Measurements from ENCODE around the gene MAGEB5. TPM values are rescaled to one million over a fixed set of nuclear protein-coding genes. Genes with fewer than 3 reads are reported as not detected.
"Not testable (repeated sequence)": the region's sequence is repeated elsewhere in the genome, so short reads cannot be mapped to it uniquely, and the experiment has no call there.

MAGEB5 gene
- not detected for total RNA-seq

DNA sequence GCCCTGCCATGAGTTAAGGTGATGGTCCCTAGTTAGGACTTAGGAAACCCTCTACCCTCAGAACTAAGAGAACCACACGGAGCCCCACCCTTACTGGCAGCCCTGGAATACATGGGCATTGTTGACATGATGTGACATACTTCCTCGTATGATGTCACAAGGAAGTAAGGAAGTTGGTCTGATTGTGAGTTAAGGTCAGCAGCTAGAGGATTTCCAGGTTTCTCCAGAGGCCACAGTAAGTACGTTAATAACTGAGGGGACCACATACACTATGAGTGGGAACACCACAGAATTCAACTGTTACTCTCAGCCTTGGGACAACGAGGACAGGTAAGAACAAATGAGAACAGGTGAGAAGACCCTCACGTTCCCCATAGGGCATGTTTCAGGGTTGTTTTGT is at the start of gene MAGEB5:
Gene MAGEB5 (plus strand): TSS at position 301 of the 400 bp plus-strand sequence. CDS start 1,133 bp downstream, outside the sequence.
- ChIA-PET CTCF (no interaction called here), POLR2A (no interaction called here)
- H3K4me3 Mint-ChIP-seq = no peak within 1 kb of the TSS
- H3K4me1 Mint-ChIP-seq (ENCODE audit: low read depth) = no peaks in the 10 kb centered on the region
- ATAC-seq (no peak), DNase-seq (no peak)
- no peak within 1 kb of the TSS for H3K27ac Mint-ChIP-seq
- H3K27me3 Mint-ChIP-seq (ENCODE audit: low read depth) = no peaks in the 10 kb centered on the region
- no peaks in the 10 kb centered on the region for H3K36me3 Mint-ChIP-seq (ENCODE audit: low read depth)
- H3K9me3 Mint-ChIP-seq (ENCODE audit: insufficient read depth) = no peaks in the 10 kb centered on the region

- Mint-ChIP-seq H3K27ac (no peak within 1 kb of the TSS), H3K36me3 (ENCODE audit: low read depth) (no peaks in the 10 kb centered on the region), H3K4me3 (no peak within 1 kb of the TSS), H3K4me1 (ENCODE audit: low read depth) (no peaks in the 10 kb centered on the region), H3K27me3 (ENCODE audit: low read depth) (no peaks in the 10 kb centered on the region), H3K9me3 (ENCODE audit: insufficient read depth) (no peaks in the 10 kb centered on the region)
- ChIA-PET CTCF (no interaction called here), POLR2A (no interaction called here)
- DNase-seq = no peak
- ATAC-seq = no peak
Observed at GRCh38 chrX:26192204-26192603, 23.8 kb upstream of the MAGEB5 start, which contains the start of gene MAGEB6. Gene MAGEB6 (plus strand): TSS chrX:26192440. CDS start chrX:26193847, 1,407 bp downstream.

DNA sequence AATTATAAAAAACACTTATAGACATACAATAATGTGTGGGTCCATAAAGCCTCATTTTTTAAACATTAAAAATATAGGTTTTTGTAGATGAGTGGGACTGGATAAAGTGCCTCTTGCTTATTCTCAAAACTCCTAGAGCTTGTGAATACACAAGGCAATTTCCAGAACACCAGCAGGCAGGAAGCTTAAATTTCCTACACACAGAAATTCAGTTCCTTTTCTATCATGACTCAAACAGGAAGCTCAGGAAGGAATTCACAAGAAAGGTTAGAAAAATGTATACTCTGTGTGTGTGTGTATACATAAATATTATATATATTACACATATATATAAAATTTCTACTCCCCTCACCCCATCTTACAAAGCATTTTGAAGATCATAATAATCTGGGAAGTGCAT is 12.4 kb upstream of the MAGEB5 start:
- H3K27ac Mint-ChIP-seq = no peak overlapping the region
- CTCF ChIA-PET = no interaction called here
- no peak overlapping the region for H3K4me3 Mint-ChIP-seq
- ATAC-seq (no peak), DNase-seq (no peak)
- no peaks in the 10 kb centered on the region for H3K27me3 Mint-ChIP-seq (ENCODE audit: low read depth)
- H3K36me3 Mint-ChIP-seq (ENCODE audit: low read depth) = no peaks in the 10 kb centered on the region
- POLR2A ChIA-PET = no interaction called here
- H3K4me1 Mint-ChIP-seq (ENCODE audit: low read depth) = no peaks in the 10 kb centered on the region
- H3K9me3 Mint-ChIP-seq (ENCODE audit: insufficient read depth) = no peaks in the 10 kb centered on the region

DNA sequence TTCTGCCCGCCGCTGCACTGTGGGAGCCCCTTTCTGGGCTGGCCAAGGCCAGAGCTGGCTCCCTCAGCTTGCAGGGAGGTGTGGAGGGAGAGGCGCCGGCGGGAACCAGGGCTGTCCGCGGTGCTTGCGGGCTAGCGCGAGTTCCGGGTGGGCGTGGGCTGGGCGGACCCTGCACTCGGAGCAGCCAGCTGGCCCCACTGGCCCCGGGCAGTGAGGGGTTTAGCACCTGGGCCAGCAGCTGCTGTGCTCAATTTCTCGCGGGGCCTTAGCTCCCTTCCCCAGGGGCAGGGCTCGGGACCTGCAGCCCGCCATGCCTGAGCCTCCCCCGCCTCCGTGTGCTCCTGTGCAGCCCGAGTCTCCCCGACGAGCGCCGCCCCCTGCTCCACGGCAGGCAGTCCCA is 11.3 kb upstream of the MAGEB5 start:
- H3K36me3 Mint-ChIP-seq (ENCODE audit: low read depth); H3K9me3 Mint-ChIP-seq (ENCODE audit: insufficient read depth); CTCF ChIA-PET; H3K27ac Mint-ChIP-seq; POLR2A ChIA-PET; DNase-seq; H3K4me1 Mint-ChIP-seq (ENCODE audit: low read depth); ATAC-seq; H3K27me3 Mint-ChIP-seq (ENCODE audit: low read depth); H3K4me3 Mint-ChIP-seq: not testable (repeated sequence)

DNA sequence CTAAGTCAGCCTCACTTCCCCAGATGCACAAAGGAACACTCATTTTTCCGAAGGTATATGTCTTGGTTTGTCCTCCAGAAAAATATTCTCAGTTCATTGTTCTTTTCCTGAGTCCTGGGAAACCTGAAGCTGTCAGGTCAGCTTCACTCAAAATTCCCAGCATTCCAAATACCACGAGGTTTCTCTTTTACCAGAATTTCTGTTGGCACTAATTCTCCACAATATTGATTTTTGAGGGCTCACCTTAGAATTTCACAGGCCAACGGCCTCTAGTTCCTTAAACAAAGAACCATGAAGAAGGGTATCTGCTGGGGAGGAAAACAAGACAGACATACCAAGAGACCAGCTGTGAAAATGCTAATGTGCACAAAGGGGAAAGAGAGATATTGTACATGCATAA is 8.0 kb upstream of the MAGEB5 start:
- Mint-ChIP-seq H3K27me3 (ENCODE audit: low read depth) (no peaks in the 10 kb centered on the region), H3K9me3 (ENCODE audit: insufficient read depth) (no peaks in the 10 kb centered on the region), H3K27ac (no peak overlapping the region), H3K4me3 (no peak overlapping the region), H3K36me3 (ENCODE audit: low read depth) (no peaks in the 10 kb centered on the region), H3K4me1 (ENCODE audit: low read depth) (no peaks in the 10 kb centered on the region)
- ATAC-seq (no peak), DNase-seq (no peak)
- ChIA-PET POLR2A (no interaction called here), CTCF (no interaction called here)

DNA sequence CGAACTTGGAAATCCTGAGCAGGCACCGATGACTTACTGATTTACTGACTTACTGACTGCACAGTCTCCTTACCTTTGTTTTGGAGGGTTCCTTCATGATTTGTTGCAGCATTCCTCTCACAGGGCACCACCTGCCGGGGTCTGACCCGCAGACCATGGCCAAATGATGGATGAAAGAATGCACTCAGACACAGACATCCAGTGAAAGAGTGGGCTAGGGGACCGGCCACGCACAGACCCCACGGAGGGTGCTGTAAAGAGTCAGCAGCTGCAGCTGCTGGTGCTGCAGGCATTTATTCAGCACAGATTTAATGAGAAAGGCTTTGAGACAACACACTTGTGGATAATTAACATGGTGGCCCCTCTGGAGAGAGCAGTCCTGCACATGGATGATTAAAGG is 3.4 kb downstream of the MAGEB5 start:
- Mint-ChIP-seq H3K36me3 (ENCODE audit: low read depth) (no peaks in the 10 kb centered on the region), H3K27me3 (ENCODE audit: low read depth) (no peaks in the 10 kb centered on the region), H3K9me3 (ENCODE audit: insufficient read depth) (no peaks in the 10 kb centered on the region), H3K27ac (no peak overlapping the region), H3K4me1 (ENCODE audit: low read depth) (no peaks in the 10 kb centered on the region), H3K4me3 (no peak overlapping the region)
- DNase-seq = no peak
- CTCF ChIA-PET = no interaction called here
- ATAC-seq = no peak
- POLR2A ChIA-PET = no interaction called here

DNA sequence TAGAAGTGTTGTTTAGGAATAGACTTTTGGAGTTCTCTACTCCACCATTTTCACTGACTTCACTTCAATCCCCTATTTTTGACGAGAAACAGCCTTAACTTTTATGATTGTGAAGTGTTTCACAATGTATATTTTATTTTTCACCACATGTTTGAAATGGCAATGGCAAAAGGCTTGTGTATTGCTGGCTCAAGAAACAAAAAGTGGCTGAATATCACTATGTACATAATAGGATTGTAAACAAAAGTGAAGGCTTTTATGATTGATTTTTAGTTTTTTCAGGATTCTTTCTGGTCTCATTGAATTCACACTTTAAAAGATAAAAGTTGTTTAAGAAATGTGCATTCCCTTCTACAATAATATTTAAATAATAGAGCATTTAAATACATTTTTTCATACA is 18.2 kb downstream of the MAGEB5 start:
- Mint-ChIP-seq H3K9me3 (ENCODE audit: insufficient read depth) (no peaks in the 10 kb centered on the region), H3K27ac (no peak overlapping the region), H3K36me3 (ENCODE audit: low read depth) (no peaks in the 10 kb centered on the region), H3K4me1 (ENCODE audit: low read depth) (no peaks in the 10 kb centered on the region), H3K4me3 (no peak overlapping the region), H3K27me3 (ENCODE audit: low read depth) (no peaks in the 10 kb centered on the region)
- POLR2A ChIA-PET = no interaction called here
- CTCF ChIA-PET = no interaction called here
- no peak for ATAC-seq
- DNase-seq = no peak

GRCh38 chrX:26253526-26253925 is 37.6 kb downstream of the MAGEB5 start:
- Mint-ChIP-seq H3K27ac (no peak overlapping the region), H3K4me1 (ENCODE audit: low read depth) (no peaks in the 10 kb centered on the region), H3K36me3 (ENCODE audit: low read depth) (no peaks in the 10 kb centered on the region), H3K9me3 (ENCODE audit: insufficient read depth) (no peaks in the 10 kb centered on the region), H3K27me3 (ENCODE audit: low read depth) (no peaks in the 10 kb centered on the region), H3K4me3 (no peak overlapping the region)
- DNase-seq (no peak), ATAC-seq (no peak)
- POLR2A ChIA-PET = no interaction called here
- CTCF ChIA-PET = no interaction called here

DNA sequence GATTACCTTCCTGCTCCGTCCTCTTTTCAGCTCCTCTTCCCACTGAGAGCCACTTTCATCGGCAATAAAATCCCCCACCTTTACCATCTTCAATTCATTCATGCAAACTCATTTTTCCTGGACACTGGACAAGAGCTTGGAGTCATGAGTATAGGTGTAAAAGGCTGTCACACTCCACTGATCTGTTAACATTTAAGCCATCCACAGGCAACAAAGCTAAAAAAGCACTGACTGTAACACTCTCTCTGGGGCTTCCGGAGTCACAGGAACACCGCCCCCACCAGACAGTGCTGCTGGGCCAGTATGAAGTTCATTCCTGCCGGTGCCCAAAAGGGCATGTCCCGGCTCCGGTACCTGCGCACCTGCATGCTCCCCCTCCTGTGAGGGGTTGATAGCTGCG is 38.5 kb downstream of the MAGEB5 start:
- ATAC-seq = no peak
- POLR2A ChIA-PET = no interaction called here
- H3K4me3 Mint-ChIP-seq = no peak overlapping the region
- H3K9me3 Mint-ChIP-seq (ENCODE audit: insufficient read depth) = no peaks in the 10 kb centered on the region
- H3K4me1 Mint-ChIP-seq (ENCODE audit: low read depth) = no peaks in the 10 kb centered on the region
- H3K36me3 Mint-ChIP-seq (ENCODE audit: low read depth) = no peaks in the 10 kb centered on the region
- CTCF ChIA-PET = no interaction called here
- DNase-seq = no peak
- no peaks in the 10 kb centered on the region for H3K27me3 Mint-ChIP-seq (ENCODE audit: low read depth)
- H3K27ac Mint-ChIP-seq = no peak overlapping the region

- Mint-ChIP-seq H3K36me3 (ENCODE audit: low read depth) (no peaks in the 10 kb centered on the region), H3K4me3 (no peak overlapping the region), H3K27ac (no peak overlapping the region), H3K4me1 (ENCODE audit: low read depth) (no peaks in the 10 kb centered on the region), H3K9me3 (ENCODE audit: insufficient read depth) (no peaks in the 10 kb centered on the region), H3K27me3 (ENCODE audit: low read depth) (no peaks in the 10 kb centered on the region)
- DNase-seq = no peak
- ChIA-PET CTCF (no interaction called here), POLR2A (no interaction called here)
- no peak for ATAC-seq
Observed at GRCh38 chrX:26262121-26262523, 46.2 kb downstream of the MAGEB5 start.

Other genes with a start within 250 kb of the MAGEB5 start
- not detected for gene MAGEB18, start 77.8 kb upstream of the MAGEB5 start, total RNA-seq
- not detected for gene MAGEB6B, start 55.6 kb upstream of the MAGEB5 start, total RNA-seq
- gene MAGEB6, start 23.7 kb upstream of the MAGEB5 start, total RNA-seq = not detected

Data from activated CD8-positive, alpha-beta T cell treated with anti-CD3 and anti-CD28 coated beads, Interleukin-2, amount 10 ng/mL, durations not matched to agents 7 days and 5 days (primary cell).